NT2/D1 (cell line): ENCODE results near the gene MYH15.

Source experiments
- YY1 ChIP-seq: IDR thresholded peaks from 2 replicates; pipeline ENCODE4 v1.6.1; 2011; ENCODE audit not compliant: insufficient read length, insufficient read depth
- ZNF274 ChIP-seq: IDR thresholded peaks from 2 replicates; pipeline ENCODE4 v1.6.1; 2011; ENCODE audit warnings: mild to moderate bottlenecking, low read depth, low read length

- TF ChIP-seq YY1 (no peak), ZNF274 (no peak)
Observed at GRCh38 chr3:108459225-108459624, 51.2 kb downstream of the MYH15 start.
